HG03045 (cell line): ENCODE data around the gene FRMD4A.

Experiments used
- ATAC-seq: cut with Tn5 transposase; IDR thresholded peaks from one replicate; pipeline ENCODE4 v1.9.1; 2021; ENCODE audit warnings: mild to moderate bottlenecking, moderate library complexity; ENCODE audit not compliant: unreplicated experiment

FRMD4A gene

DNA sequence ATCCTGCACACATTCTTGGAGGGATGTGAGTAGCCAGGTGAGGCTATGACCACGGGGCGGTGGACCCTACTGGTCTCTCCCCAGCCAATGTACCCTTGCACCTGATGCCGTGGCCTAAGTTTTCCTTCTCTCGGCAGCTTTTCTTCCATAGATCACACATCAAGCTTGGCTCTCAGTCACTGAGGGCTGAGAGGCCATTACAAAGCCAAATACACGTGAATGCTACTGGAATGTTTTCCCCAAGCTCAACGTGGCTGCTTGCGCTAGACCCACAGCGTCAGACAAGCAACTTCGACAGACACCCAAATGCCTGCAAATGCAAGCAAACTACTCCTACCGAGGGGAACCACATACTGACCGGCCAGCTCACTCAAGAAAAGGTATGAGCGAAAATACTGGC lies 660.8 kb downstream of the FRMD4A start:
- ATAC-seq, result no peak

DNA sequence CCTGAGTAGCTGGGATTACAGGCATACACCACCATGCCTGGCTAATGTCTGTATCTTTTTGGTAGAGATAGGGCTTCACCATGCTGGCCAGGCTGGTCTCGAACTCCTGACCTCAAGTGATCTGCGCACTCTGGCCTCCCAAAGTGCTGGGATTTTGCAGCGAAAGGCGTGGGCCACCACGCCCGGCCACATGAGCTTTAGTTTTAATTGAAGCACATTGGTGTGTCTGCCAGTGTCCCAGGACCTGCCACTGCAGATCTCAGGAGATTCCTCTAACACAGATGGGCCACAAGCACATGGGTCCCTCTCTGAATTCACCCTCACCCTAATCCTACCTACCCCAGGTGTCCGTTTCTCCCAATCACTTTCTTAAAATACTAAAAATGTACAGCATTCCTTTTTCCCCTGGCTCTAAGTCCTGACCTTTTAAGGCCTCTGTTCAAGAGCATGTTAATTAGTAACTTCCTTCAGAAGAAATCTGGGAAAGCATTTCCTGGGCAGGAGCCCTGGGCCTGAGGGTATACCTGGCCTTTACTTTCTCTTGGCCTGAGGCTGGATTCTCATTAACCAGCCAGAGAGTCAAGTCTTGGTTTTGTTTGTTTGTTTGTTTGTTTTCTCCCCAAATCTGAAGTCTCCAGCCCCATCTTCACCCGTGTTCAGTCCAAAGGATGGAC lies 661.4 kb downstream of the FRMD4A start:
- no peak for ATAC-seq

DNA sequence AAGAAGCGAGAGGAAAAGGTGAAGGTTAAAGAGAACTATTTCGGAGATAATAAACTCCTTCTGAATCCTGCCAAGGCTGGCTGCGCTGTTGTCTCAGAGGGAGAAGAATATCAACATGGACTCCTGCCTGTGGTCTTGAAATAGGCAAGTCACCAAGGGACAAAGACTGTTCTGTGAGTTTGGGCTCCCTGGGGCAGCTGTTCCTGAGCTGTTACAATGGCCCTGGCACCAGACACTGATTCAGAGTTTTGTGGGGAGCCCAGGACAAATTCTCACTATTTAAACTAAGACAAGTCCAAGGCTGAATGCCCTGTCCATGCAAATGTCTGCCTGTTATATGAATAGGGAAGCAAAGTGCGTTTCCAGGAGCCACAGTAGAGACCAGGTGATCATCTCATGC lies 662.6 kb downstream of the FRMD4A start:
- no peak for ATAC-seq

DNA sequence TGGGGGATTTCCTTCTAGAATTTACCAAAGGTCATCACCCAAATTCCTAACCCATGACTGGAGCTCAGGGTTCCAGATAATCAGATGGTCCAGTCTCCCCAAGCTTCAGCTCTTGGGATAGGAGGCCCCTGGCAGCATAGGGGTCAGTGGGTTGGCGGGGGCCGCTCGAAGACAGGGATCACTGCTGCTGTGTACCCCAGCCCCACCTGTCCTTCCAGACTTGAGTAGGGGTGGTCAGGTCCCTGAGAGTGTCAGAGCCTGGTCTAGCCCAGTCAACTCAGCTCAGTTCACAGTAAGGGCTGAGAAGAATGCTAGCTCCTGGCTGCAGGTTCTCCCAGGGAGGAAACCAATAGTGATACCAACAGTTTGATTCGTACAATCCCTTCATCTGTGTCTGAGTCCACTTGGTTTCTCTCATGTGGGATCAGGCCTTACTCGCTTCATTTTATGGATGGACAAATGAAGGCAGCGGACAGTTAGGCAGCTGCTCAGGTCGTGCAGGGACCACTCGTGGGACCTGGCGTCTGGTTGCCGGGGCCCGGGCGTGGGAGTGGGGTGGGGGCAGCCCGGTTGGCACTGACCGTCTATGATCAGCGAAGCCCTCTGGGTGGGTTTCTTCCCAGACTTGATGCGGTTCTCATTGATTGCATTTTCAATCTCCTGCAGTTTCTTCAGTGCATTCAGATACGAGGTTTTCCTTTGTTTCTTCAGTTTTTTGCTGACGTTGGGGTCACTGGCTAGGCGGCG lies 665.0 kb downstream of the FRMD4A start:
- no peak for ATAC-seq

DNA sequence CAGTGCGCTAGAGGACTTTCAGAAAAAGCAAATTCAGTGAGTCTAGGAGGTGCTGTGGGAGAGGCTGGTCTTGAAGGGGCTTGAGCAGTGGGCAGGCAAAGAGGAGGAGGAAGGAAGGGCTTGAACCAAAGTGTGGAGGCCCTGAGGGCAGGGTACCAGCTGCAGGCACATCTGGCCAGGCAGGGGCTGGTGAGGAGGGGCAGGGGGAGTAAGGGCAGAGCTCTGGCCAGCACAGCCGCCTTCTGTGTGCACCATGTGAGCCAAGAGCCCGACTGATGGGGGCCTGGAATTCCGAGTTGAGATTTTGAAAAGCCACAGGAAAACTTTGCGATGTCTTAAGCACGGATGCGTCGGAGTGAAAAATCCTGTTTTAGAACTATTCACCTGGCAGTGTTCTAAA lies 669.5 kb downstream of the FRMD4A start:
- no peak for ATAC-seq

DNA sequence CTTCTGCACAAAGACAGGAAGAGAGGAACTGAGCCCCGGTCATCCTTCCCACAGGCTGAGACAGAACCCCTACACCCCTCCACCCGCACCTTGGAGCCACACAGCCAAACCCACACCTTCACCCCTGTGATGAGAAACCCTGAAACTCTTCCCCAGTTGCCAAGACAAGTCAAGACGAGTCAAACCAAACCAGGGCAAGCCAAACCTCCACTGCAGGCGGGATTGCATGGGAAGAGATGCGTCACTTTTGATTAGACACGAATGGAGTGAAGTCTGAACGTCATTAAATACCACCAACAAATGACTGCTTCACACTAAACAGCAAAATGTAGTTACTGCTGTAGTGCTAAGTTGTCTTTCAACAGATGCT lies 670.2 kb downstream of the FRMD4A start:
- ATAC-seq, result no peak

DNA sequence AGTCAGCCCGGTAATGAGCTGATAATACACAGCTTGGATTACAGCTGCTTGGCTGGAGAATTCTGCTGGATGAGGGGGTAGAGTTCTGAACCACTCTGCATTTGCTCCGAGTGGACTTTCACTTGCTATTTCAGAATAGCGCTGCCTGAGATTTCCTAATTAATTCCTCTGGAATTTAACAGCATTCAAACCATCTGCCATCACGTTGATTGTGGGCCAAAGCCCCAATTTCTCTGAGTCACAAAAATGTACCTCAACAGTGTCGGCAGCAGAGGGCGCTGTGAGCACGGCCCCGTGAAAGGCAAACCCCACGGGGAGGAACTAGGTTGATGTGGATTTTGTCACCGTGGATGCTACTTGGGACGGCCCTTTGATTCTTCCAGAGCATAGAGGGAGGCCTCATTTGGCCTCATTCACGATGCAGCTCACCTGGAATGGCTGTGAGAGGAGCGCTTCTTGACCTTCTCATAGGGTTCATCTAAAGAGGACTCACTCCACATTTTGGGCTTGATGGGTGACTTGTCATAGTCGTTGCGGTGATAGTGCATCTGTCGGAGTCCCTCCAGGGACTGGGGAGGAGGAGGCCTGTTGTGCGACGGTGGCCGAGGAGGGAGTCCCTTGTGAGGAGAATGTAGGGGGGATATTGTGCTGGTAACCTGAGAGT lies 670.7 kb downstream of the FRMD4A start:
- ATAC-seq, result no peak

DNA sequence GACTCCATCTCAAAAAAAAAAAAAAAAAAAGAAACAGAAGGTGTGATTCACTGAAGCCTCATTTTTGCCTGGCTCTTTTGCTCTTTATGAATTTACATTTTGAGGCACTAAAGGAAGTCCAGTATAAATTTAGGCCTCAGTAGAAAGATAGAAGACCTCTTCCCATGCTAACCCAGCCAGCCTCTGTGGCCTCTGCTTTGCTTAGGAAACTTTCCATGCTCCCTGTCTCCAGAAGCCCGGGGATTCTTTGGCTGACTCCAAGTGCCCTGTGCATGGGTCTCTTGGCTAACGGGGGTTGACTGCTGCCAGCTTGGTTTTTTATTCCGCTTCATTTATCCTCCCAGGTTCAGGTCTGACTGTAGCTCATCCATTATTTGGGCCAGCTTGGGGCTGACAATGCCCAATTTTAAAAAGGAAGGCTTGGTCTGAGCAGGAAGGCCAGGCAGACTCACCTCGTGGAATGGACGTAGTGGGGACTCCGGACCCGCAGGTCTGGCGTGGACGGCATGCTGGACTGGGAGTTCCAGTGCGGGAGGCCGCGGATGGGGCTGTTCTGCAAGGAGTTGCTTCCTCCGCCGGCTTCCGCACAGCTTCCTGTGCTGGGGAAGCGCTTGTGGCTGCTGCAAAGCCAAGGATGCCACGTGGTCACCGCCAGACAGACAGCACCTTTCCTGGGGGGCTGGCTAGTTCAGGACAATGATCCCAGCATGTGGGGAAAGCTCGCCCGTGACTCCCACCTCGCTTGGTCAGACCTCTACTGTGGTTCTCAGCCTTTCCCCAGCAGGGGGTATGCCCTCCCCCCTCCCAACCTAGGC lies 671.6 kb downstream of the FRMD4A start:
- ATAC-seq, result no peak

DNA sequence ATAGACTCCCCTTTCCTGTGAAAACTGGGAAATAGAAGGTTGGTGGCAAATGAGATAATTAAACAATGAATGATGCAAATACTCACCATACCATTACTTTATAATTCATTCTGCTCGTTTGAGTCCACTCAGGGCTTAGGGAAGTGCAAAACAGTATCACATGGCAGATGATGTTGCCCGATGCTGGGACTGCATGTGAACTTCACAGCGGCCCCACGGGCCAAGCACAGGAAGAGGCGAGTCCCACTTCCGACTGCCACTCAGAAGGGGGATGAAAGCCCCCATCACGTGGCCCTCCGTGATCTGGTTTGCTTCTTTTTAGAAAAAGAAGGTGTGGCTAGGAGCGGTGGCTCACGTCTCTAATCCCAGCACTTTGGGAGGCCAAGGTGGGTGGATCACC lies 672.5 kb downstream of the FRMD4A start:
- no peak for ATAC-seq

DNA sequence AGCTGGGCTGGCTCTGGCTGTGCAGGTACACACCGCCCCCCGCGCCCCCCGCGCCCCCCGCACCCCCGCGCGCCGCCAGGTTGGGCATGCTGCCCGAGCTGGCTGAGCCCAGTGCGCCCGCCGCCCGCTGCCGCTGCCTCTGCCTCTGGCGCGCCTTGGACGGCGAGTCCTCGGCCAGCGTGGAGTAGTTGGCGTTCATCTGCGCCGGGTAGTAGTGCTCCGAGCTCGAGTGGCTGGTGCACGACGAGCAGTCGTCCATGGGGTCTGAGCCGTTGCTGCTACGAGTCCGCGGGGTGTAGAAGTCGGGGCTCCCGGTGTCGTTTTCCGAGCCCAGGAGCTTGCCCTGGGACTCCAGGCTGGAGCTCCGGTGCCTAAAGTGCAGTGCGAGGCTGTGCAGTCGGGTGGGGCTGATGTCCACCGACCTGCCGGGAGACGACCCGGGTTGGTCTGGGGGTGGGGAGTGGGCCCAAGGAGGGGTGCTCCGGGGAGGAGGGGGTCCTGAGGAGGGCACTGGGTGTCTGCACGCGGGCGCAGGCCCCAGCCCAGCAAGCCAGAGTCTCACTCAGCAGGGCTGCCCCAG lies 673.5 kb downstream of the FRMD4A start:
- ATAC-seq, result no peak

DNA sequence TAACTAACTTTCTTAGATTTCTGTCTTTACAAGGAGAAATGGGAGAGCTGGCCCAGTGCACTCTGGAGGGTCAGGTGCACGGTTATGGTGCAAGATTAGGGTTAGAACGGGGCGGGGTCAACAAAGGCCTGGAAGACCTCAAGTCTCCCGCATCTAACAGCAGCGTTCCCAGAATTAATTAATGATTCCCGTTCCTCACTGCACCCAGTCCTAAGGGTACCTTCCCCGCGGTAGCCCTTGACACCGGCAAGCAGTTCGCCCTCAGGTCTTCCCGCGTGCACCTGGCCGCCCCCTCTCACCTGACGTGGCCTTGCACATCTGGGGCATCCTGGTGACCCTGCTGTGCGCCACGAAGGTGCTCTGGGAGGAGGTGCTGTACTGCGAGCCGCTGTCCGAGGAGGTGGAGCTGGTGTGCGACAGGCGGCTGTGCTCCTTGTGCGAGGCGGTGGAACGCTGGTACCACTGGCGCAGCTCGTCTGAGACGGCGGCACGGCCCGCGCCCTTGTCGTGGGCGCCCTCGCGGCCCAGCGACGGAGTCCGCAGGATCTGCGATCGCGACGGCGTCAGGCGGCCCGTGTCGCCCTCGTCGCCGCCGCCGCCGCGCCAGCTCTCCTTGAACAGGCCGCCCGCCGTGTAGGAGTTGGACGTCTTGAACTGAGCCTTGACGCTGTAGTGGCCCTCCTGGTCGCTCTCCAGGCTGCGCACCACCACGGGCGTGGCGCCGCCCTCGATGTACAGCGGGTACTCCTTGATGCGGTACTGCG lies 674.2 kb downstream of the FRMD4A start:
- ATAC-seq, result no peak

DNA sequence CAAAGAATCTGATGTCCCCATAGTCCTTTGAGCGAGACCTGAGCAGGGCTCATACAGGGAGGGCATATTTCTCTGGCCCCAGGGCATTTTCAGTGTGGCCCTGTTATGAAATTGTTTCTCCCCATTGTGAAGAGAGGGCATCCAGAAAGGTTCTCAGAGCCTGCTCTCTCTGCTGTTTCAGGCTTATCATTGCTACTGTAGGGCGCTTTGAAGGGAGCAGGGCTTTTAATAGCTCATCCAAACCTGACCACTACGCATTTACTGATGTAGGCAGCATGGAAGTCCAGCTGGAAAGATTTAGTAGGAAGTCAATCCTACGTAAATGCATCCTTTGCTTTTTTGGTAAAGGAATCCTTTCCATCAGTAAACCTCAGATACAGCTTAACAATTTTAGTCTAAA lies 675.9 kb downstream of the FRMD4A start:
- ATAC-seq, result no peak

DNA sequence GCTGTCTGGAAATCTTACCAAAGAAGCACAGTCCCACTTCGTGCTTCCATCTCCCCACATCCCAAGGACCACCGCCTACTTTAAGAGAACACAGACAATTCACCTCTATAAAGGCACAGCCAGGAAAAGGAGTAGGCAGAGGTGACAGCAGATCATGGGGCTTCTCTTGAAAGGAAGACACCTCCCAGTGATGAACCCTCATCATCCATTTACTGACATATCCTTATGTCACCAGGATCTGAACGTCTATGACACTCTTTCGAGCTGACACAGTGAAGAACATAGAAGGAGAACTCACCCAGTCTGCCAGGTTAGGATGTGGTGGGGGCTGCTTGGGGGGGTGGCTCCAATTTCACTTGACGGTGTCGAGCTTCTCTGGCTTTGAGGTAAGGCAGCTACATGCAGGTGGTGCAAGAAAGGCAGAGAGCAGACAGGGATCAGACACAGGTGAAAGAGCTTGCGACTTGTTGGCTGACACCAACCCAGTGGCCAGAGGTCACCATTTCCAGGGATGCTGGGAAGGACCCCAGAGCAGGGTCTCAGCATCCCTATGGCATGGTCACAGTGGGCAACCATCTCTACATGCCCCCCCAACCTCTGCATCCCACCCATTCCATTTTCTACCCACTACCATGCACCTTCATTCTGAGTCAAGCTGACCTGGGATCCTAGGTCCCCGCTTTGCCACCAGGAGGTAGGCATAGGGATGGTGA lies 676.5 kb downstream of the FRMD4A start:
- ATAC-seq, result no peak

DNA sequence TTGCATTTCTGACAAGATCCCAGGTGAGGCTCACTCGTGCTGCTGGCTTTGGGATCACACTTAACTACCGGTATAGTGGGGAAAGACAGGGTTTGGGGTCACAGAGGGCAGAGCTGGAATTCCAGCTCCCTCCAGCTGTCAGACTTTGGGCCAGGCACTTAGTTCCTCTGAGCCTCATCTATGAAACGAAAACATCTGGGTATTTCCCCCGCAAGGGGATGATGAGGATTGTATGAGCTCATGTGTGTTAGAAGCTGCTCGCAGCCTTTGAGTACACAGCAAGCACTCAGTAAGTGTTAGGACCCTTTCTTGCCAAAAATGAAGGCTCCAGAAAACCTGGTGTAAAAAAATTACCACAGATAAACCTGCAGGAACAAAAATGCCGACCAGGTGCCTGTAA lies 677.9 kb downstream of the FRMD4A start:
- no peak for ATAC-seq

DNA sequence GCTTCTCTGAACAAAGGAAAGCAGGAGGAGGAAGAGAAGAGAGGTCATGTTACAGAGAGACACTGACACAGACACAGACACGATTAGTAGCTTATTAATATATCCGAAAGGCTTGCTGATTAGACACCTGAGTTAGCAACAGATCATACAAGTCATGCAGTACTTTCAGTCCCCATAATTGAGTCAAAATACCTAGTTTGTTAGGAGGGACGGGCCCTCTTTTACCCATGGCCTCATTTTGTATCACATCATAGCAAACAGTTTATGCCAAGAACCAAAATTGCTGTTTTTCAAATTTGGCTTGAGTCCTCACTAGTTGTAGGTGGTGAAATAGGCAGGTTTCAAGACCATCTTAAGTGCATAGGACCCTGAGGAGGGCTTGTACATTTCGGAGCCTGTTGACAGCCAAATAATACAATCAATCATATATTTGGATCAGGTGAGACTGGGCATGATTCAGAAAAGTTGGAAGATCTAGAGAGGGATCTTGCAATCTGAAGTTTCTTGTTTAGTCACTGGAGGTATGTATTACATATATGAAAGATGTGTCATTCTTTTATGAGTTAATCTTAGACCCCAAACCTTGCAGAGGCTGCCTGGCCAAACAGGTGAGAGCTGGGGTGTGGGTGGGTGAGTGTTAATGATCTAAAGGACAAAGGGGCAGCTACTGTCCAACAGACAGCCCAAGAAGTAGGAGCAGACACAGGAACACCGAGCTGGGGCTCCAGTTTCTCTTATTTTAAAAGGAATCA lies 678.6 kb downstream of the FRMD4A start:
- ATAC-seq, result no peak

DNA sequence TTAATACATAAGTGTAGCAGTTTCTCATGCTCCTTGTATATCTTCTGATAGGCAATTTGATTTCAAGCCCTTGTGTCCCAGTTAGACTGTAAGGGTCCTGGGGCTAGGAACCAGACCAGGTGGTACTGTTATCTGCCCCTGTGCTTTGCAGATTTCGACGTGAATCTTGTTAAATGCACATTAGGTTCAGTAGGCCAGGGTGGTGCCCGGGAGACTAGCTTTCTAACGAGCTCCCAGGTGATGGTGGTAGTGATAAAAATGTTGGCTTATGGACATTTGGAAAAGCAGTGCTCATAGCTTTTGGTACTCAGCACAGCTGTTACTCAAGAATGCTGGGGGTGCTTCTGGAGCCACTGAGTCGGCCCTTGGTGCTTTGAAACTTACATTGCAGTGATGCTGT lies 679.8 kb downstream of the FRMD4A start:
- ATAC-seq, result no peak

DNA sequence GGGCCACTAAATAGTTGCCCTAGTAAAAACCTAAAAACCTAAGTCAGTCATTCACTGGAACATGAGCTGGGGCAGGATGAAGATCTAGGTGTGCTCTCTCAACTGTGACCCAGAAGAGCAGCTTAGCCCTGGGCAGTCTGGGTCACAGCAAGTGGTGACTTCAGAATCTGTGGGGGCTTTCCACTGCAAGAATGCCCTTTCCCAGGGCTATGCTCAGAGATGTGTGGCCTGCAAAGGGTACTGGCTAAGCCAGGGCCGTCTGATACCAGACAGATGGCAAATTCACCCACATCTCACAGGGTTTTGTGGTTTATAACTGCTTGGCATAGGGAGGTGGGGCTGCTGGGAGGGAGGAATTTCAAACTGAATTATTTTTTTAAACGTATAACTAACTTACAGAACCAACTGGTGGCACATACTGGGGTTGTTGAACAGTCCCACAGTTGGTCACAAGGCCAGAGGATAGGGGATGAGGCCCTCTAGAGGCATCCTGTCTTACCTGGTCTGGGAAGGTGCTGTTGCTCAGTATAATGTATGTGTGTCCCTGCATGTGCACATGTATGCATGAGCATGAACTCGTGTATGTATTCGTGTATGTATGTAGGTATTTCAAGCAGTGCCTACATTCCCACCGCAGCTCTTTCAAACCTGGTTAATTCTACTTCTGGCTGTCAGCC lies 680.7 kb downstream of the FRMD4A start:
- no peak for ATAC-seq

DNA sequence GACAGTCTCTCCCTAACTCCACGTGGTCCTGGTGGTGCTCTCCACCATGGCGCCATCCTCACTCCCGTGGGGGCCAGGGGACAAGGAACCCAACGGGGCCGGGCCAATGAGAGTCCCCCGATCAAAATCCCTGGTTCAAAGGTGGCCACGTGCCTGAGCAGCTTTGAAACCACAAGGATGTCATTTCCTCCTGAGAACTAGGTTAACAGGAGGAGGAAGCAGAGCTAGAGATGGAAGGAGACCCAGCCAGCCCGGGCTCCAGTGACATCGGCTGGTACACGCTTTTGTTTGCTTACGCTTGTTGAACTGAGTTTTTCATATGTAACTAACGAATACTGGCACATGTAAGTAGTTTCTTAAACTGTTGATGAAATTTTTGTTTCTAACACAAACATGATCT lies 682.3 kb downstream of the FRMD4A start:
- ATAC-seq, result no peak
